CD4-positive, alpha-beta T cell (primary cell): ENCODE data around the gene CUL9. TPM values are rescaled to one million over a fixed set of nuclear protein-coding genes. Genes with fewer than 3 reads are reported as not detected.
A peak's percentile ranks its signal among the peaks of the same experiment; 100 is the strongest.

Source experiments
- ATAC-seq: fragments of 200-7000 bp; cut with Tn5 transposase; one replicate; pipeline ENCODE4 v1.10.0; 2022; ENCODE audit warnings: mild to moderate bottlenecking; ENCODE audit not compliant: poor library complexity
- CTCF ChIA-PET: fragments of 350-600 bp; sonication (Branson Sonifier 250); formaldehyde crosslinking; loops from one replicate; lab custom pipeline; 2021; ENCODE audit warnings: antibody characterized with exemption, inconsistent platforms; lab: Charles Lee
- POLR2A ChIA-PET: fragments of 350-600 bp; sonication (Branson Sonifier 250); formaldehyde crosslinking; loops from one replicate; lab custom pipeline; 2021; ENCODE audit warnings: antibody characterized with exemption, inconsistent platforms; lab: Charles Lee
- DNase-seq, 14 experiments: peaks; one replicate each; pipeline ENCODE4 v3.0.0-alpha.2; 2013 to 2020; ENCODE audit warnings: mixed read lengths in 2 of 14
- H3K27ac ChIP-seq, 2 donors: one replicate each; pipeline versions ENCODE4 v1.5.1 to v1.7.0; 2013; ENCODE audit warnings: low read length in 2 of 2, low read depth in 1 of 2, mild to moderate bottlenecking in 1 of 2
- H3K27me3 ChIP-seq, 2 experiments: 1 replicate in 1 of 2; 2 replicates in 1 of 2; pipeline versions ENCODE4 v1.6.1 to v1.7.0; 2013; ENCODE audit warnings: low read length in 2 of 2, control low read depth in 1 of 2, mild to moderate bottlenecking in 1 of 2, moderate library complexity in 1 of 2; ENCODE audit not compliant: insufficient read depth in 2 of 2, control insufficient read depth in 1 of 2
- H3K36me3 ChIP-seq: one replicate; pipeline ENCODE4 v1.6.1; 2013; ENCODE audit warnings: low read length, control low read depth; ENCODE audit not compliant: insufficient read depth
- H3K4me1 ChIP-seq: one replicate; pipeline ENCODE4 v1.6.1; 2013; ENCODE audit warnings: low read length, control low read depth; ENCODE audit not compliant: insufficient read depth
- H3K4me3 ChIP-seq: one replicate; pipeline ENCODE4 v1.5.1; 2013; ENCODE audit warnings: mild to moderate bottlenecking, low read length, moderate library complexity
- H3K9me3 ChIP-seq, 2 experiments: 1 replicate in 1 of 2; 2 replicates in 1 of 2; pipeline versions ENCODE4 v1.6.1 to v1.7.0; 2013; ENCODE audit warnings: low read length in 2 of 2, mild to moderate bottlenecking in 2 of 2, control low read depth in 1 of 2, moderate library complexity in 1 of 2; ENCODE audit not compliant: control insufficient read depth in 1 of 2, insufficient read depth in 1 of 2
- H3K27ac Mint-ChIP-seq: one replicate; pipeline ENCODE4 v1.8.0; 2020; ENCODE audit warnings: mixed read lengths
- H3K27me3 Mint-ChIP-seq: one replicate; pipeline ENCODE4 v1.8.0; 2021; ENCODE audit warnings: mixed read lengths
- H3K36me3 Mint-ChIP-seq: one replicate; pipeline ENCODE4 v1.8.0; 2021; ENCODE audit warnings: low read depth, mixed read lengths
- H3K4me1 Mint-ChIP-seq: one replicate; pipeline ENCODE4 v1.8.0; 2021; ENCODE audit warnings: low read depth, mixed read lengths
- H3K4me3 Mint-ChIP-seq: one replicate; pipeline ENCODE4 v1.8.0; 2020; ENCODE audit warnings: mild to moderate bottlenecking, mixed read lengths
- H3K9me3 Mint-ChIP-seq: one replicate; pipeline ENCODE4 v1.8.0; 2020; ENCODE audit warnings: mixed read lengths
- CTCF ChIP-seq: fragments of 200-600 bp; IDR thresholded peaks from one replicate; pipeline ENCODE4 v1.8.0; 2022; ENCODE audit warnings: antibody characterized with exemption, mild to moderate bottlenecking
- intact Hi-C, 2 experiments: fragments of 100-400 bp; cut with DNase I in 1 of 2; cut with micrococcal nuclease in 1 of 2; formaldehyde crosslinking; loops; one replicate each; pipeline versions ENCODE4 v1.15.1 to v1.9.0; 2023 to 2025; cut with DNase I, micrococcal nuclease
- total RNA-seq, 174 experiments: library from RNA in 2 of 174; stranded (reverse) in 2 of 174; gene quantifications; one replicate each; pipeline ENCODE4 v1.2.3 and lab custom pipeline; 2021 to 2026

CUL9 gene
- total RNA-seq, 2 experiments from 2014 or later: 75.5 to 79.2 TPM

- intact Hi-C loops: loop anchor here in 1 of 2 experiments (5.0 kb wide), 1 partner anchor 36 kb away; no protein-coding TSS in a partner anchor
- no peaks in the 10 kb centered on the region for H3K27me3 Mint-ChIP-seq
- Histone ChIP-seq H3K36me3 (peaks cover 49% of the 10 kb centered on the region), H3K27me3 (no peaks in the 10 kb centered on the region), H3K27ac (peak overlapping the region in 1 of 2 donors; percentile 18), H3K4me1 (peaks cover 46% of the 10 kb centered on the region), H3K9me3 (no peaks in the 10 kb centered on the region), H3K4me3 (no peak overlapping the region)
- H3K9me3 Mint-ChIP-seq: no peaks in the 10 kb centered on the region
- no peak for TF ChIP-seq CTCF
- peaks cover 65% of the 10 kb centered on the region for H3K4me1 Mint-ChIP-seq
- peaks cover 67% of the 10 kb centered on the region for H3K36me3 Mint-ChIP-seq
- CTCF ChIA-PET: no interaction called here
- peak overlapping the region; percentile 75 for H3K27ac Mint-ChIP-seq
- peak overlapping the region; percentile 57 for H3K4me3 Mint-ChIP-seq
- ATAC-seq (no peak), DNase-seq (no peak)
- POLR2A ChIA-PET: no interaction called here
Measured at GRCh38 chr6:43186706-43187105, 4.7 kb downstream of the CUL9 start.

DNA sequence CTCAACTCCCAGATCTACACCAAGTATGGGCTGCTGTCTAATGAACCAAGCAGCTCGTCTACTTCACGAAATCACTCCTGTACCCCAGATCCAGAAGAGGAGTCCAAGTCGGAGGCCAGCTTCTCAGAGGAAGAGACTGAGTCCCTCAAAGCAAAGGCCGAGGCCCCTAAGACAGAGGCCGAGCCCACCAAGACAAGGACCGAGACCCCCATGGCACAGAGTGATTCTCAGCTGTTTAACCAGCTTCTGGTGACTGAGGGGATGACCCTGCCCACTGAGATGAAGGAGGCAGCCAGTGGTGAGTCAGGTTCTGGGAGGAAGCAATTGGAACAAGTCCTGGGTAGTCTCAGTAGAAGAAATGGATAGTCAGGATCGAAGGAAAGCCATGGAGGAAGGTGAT lies 5.8 kb downstream of the CUL9 start:
- peak in 1 of 14 experiments; percentile 20 for DNase-seq
- ChIA-PET CTCF (no interaction called here), POLR2A (no interaction called here)
- intact Hi-C loops: loop anchor here in 1 of 2 experiments (5.0 kb wide), 1 partner anchor 34 kb away; no protein-coding TSS in a partner anchor
- Mint-ChIP-seq H3K27ac (no peak overlapping the region), H3K9me3 (no peaks in the 10 kb centered on the region), H3K4me3 (no peak overlapping the region), H3K36me3 (peaks cover 65% of the 10 kb centered on the region), H3K4me1 (peaks cover 56% of the 10 kb centered on the region), H3K27me3 (no peaks in the 10 kb centered on the region)
- no peak overlapping the region for H3K4me3 ChIP-seq
- TF ChIP-seq CTCF: no peak
- H3K36me3 ChIP-seq: peaks cover 51% of the 10 kb centered on the region
- H3K4me1 ChIP-seq: peaks cover 39% of the 10 kb centered on the region
- ATAC-seq: no peak
- H3K27me3 ChIP-seq: no peaks in the 10 kb centered on the region
- no peak overlapping the region for H3K27ac ChIP-seq
- no peaks in the 10 kb centered on the region for H3K9me3 ChIP-seq

GRCh38 chr6:43188426-43188825 lies 6.4 kb downstream of the CUL9 start:
- Histone ChIP-seq H3K36me3 (peaks cover 57% of the 10 kb centered on the region), H3K9me3 (no peaks in the 10 kb centered on the region), H3K27ac (no peak overlapping the region), H3K4me3 (no peak overlapping the region), H3K4me1 (peaks cover 35% of the 10 kb centered on the region), H3K27me3 (no peaks in the 10 kb centered on the region)
- TF ChIP-seq CTCF: no peak
- H3K4me1 Mint-ChIP-seq: peaks cover 50% of the 10 kb centered on the region
- H3K36me3 Mint-ChIP-seq: peaks cover 69% of the 10 kb centered on the region
- no peaks in the 10 kb centered on the region for H3K27me3 Mint-ChIP-seq
- no peak for ATAC-seq
- intact Hi-C loops: loop anchor here in 1 of 2 experiments (5.0 kb wide), 1 partner anchor 34 kb away; no protein-coding TSS in a partner anchor
- H3K9me3 Mint-ChIP-seq: no peaks in the 10 kb centered on the region
- no peak overlapping the region for H3K27ac Mint-ChIP-seq
- DNase-seq: peak in 1 of 14 experiments; percentile 20
- H3K4me3 Mint-ChIP-seq: no peak overlapping the region
- ChIA-PET POLR2A (no interaction called here), CTCF (no interaction called here)
